Fibroblast of skin of abdomen (primary cell): ENCODE results near the gene P2RY1. TPM values are rescaled to one million over a fixed set of nuclear protein-coding genes. Genes with fewer than 3 reads are reported as not detected.

Experiments used
- DNase-seq: peaks from one replicate; pipeline ENCODE4 v3.0.0-alpha.2; 2013
- polyA plus RNA-seq, 2 experiments: library from polyadenylated mRNA; unstranded; fragments of 120-200 nt; gene quantifications; one replicate each; pipeline ENCODE4 v1.2.1, GENCODE V29; 2013; ENCODE audit not compliant: insufficient read length in 2 of 2

Gene P2RY1, protein sequence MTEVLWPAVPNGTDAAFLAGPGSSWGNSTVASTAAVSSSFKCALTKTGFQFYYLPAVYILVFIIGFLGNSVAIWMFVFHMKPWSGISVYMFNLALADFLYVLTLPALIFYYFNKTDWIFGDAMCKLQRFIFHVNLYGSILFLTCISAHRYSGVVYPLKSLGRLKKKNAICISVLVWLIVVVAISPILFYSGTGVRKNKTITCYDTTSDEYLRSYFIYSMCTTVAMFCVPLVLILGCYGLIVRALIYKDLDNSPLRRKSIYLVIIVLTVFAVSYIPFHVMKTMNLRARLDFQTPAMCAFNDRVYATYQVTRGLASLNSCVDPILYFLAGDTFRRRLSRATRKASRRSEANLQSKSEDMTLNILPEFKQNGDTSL
- polyA plus RNA-seq (2013, experiment 1 of 2; ENCODE audit: insufficient read length): 0.26 TPM
- 0.22 TPM for polyA plus RNA-seq (2013, experiment 2 of 2; ENCODE audit: insufficient read length)

DNA sequence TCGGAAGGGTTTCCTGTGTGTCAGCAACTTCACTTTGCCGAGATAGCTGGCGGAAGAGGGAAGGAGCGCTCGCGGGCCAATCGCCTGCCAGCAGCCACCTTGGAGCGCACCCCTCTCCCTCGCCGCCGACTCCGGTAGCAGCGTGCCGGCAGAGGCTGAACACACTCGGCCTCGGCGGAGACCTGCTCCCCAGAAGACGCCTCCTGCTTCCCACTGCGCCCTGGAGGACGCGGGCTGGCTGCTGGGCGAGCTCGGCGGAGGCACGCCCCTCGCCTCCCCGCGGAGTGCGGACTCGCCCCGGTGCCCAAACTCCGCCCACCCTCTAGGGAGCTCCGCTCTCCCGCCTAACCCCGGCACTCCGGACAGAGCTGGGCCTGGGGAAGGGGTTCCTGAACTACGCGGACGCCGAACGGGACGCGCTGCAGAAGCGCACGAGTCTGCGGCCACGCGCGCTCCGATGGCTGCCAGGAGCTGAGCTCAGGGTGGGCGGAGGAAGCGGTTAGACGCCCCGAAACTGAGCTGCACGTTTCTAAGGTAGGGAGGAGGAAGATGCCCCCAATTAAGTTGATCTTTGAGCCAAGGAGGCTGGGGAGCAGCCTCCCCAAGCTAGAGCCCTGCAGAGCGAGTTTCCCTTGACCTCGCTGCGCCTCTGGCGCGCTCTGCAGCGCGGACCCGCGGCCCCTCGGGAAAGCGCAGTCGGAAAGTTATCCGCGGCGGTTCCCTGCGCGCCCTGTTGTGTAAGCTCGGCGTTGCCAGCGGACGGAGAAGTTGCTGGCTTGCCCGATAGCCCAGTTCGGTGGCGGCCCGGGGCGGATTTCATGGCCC lies at the start of gene P2RY1:
Gene P2RY1, plus strand, starts transcription at position 356 of the 825 bp plus-strand sequence. CDS start 652 bp downstream, outside the sequence.
- DNase-seq: peak; percentile 53

DNA sequence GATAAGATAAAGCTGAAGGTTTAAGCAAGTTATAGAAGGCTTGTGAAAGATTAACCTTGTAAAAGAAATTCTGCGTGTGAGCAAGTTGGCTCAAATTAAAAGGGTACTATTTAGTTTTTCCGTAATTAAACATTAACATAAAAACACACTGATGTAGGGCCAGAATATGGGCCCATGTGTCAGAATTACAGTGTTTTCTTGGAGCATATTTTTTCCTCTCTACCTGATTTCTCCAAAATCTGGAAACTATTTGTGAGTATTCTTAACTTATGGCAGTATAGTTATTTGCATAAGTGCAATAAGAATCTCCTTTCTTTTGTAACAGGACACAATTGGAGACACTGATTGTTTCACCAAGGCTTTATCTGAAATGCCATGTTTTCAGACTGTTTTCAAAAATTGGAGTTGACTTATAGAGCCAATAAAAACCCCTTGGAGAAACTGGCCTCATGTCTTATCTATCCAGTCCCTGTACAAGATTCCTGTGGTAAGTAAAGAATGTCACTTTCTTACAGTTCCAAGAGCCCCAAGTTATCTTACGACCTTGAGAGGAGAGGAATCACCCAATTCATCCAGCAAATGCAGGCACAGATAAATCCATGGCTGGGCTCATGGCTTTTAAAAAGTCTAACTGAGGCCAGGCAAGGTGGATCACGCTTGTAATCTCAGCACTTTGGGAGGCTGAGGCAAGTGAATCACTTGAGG lies 47.8 kb upstream of the P2RY1 start:
- no peak for DNase-seq

DNA sequence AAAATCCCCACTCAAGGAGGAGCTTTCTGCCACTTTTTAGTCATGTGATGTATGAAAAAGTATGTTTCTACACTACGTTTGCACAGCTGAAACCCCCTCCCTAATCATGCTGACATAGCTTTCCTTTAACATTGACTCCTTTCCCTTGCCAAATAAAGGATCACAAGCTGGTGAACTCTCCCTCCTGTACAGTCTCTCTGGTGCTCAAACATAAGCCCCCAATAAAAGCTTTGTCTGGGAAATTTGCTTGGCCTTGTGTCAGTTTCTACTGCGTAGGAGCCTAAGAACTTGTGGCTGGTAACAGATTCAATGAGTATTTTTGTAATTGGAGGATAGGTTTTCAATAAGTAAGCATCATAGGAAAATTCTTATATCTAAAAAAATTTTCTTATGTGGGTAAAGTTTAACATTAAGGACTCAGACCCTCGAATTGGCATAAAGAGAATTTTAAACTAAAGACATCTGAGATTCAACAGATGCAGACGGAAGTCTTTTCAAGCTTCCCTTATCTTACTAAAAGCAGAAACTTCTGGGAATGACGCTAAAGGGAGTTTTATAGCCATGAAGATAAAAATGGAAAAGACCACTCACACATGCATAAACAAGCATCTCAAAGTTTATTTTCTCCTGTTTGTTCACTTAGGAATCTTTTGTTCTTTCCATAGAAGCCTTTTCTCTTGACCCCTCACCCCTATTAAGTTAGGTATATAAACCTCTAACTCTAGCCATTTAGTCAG lies 44.1 kb upstream of the P2RY1 start:
- no peak for DNase-seq

DNA sequence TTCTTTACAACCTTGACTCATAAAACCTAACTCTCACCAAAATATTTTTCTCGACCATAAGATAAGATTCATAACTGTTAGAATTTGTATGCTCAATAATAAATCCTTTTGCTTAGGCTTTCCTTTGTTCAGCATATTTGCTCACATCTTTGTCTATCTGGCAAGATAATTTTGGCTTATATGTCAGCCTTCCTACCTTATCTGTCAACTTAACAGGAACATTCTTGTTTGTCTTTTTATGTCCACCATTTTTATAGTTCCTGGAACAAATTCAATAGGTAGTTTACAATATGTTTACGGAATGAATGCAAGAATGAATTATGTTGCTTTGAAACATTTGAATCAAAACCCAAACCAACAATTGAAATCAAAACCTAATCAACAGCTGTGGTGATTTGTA lies 41.0 kb upstream of the P2RY1 start:
- DNase-seq: no peak

DNA sequence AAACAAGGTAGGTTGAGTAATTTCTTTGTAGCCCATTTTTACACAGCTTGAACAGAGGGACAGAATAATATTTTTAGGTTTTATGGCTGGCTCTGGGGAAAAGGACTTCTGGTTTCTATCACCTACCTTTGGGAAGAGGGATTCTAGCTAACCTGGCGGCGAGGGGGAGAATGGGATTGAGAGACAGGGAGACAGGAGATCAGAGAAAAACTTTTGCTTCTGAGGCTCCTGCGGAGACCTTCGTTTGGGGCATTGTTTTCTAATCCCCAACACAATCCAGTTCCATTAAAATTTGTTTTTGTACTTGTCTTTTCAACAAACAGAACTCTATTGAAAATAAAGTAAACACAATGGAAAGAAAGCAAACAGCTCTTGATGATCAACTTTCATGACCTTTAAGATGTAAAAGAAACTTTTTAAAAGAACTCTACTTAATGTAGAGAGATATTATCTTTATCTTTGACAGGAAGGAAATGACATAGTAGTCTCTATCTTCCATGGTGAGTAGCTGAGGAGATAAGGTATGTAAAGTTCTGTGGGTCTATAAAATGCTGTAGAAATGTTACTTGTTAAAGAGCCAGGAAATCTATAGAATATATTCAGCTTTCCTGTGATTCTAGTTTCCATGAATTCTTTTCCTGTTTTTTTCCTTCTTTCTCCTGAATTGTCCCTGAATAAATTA lies 37.0 kb upstream of the P2RY1 start:
- no peak for DNase-seq

DNA sequence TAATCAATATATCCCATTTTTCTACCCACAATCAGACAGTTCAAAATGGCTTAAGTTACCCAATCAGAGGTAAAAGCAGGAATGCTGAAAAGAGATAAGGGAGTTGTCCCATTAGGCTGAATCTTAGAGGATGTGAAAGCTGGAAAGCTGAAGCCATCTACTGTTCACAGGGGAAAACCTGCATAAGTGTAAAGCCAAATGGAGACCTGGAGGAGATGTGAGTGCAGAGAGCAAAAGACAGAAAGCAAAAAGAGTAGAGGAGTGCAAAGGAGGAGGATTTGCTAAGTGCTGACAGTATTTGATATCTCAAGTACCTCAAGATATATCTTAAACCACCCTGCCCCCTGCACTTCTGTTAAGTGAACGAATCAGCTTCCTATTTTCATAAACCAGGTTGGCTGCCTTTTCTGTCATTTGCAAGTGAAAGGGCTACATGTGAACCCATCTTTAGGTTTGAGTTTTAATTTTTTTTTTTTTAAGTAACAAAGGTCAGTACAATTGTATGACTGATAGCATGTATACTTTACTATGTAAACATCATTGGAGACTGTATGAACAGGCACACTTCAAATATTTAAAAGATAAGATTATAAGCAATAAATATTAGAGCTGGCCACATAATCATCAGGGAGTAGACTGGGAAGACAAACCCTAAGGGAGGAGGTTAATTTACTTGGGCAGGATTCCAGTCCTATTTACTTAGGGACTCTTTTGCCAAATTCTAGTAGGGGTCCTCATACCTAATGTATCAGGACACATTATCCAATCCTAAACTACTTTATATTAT lies 22.8 kb upstream of the P2RY1 start:
- no peak for DNase-seq

DNA sequence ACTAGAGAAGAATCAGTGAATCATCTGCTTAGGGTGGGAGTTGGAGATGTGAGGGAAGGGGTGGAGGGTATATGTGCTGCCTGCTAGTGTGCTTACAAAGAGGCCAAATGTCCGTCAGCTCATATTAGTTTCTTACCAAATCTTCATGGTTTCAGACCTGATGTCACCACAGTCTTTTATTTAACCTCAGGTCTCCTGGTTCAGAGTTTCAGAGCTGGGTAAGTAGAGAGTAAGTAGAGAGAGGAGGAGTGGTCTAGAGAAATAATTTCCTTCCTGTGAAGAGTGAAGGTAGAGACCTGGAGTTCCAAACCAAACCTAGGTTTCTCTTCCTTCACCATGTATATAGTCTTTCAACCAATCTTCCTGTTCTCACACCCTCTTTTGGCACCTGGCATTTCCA lies 17.5 kb upstream of the P2RY1 start:
- DNase-seq: no peak

DNA sequence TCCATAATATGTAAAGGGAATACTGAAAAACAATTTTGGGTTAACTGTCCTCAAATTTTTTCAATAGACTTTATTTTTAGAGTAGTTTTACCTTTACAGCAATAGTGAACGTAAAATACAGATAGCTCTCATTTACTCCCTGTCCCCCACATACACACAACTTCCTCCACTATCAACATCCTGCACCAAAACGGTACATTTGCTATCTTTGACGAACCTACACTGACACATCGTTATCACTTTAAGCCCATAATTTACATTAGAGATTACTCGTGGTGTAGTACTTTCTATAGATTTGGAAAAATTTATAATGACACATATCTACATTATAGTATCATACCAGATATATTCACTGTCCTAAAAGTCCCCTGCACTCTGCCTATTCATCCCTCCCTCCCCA lies 16.9 kb upstream of the P2RY1 start:
- no peak for DNase-seq

DNA sequence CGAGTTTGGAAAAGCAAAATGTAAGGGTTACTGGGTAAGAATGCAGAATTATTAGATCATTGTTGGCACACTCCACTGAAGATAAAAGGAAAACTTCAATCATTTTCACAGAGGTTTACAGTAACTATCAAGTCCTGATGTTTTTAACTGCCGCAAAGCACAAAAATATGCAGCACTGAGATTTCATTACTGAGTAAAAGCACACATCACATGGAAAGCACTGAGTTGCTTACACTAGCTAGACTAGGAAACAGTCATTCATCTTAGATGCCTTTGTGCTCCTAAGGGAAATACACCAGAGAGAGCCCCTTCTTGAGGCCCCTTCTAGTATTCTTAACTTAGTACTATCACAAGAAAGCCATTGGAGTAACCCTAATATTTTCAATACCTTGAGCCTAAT lies 11.8 kb upstream of the P2RY1 start:
- peak; percentile 24 for DNase-seq

DNA sequence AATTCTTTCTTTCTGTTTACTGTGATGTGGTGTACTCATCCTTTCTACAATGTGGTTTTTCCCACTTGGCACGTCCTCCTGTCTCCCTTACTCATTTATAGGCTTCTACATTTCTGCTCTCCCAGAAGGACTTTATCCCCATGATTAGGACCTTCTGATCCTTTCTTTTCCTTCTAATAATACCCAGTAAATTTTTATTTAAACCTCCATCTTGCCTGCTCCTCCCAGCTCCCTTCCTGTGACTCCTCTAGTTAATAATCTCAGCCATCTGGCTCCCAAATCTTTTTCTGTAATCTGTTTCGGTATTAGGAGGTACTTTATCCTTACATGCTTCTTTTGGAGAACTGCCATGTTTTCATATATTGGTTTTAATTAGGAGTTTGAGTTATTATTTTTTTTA lies 11.2 kb upstream of the P2RY1 start:
- DNase-seq: peak; percentile 37

DNA sequence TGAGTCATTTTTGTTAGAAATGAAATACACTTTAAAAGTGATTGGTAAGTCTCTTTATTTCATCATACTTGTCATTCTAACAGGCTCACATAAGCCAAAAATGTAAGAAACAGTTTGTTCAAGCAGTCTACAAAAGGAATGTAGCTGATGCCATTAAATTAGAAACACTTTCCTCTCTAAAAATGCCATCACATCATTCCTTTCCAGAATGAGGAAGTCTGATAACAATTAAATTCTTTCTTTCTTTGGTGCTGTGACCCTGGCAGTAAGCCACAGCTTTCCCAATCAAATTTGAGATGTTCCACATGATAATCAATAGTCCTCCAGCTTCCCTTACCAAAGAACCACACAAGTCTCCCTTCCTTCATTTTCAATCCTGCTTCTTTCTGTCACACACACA lies 9.4 kb upstream of the P2RY1 start:
- peak; percentile 18 for DNase-seq

DNA sequence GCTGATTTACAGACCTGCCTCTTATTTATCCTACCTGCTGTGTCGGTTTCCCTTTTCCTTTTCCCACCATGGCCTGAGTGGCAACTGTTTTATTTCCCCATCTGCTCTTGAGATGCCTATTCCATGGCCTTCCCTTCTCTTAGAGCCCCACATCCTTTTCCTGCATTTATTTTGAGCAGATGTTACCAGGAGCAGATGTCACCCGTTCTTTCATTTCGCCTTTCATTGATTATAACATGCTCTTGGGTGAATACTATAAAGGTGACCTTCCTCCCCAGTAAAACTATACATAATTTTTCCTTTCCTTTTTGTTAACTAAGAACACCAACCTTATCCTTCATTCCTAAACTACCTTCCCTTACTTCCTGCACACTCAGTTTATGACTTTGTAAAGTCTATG lies 8.5 kb upstream of the P2RY1 start:
- DNase-seq: no peak

DNA sequence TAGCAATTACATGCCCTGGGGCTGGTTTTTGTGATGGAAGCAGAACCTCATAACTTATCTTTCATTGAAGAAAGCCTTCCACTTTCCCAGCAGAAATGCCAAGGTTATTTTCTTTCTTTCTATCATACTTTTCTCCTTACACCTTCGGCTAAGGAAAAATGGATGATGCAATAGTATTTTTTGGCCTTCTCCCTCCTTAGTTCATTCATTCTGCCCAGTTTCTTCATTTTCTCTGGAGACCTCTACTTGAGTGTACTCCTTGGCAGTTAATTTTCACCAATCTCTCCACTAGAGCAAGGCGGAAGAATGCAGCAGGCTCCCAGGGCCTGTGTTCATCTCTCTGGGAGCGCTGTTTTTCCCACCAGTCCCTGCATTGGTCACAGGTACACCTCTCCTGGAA lies 7.6 kb upstream of the P2RY1 start:
- DNase-seq: no peak

DNA sequence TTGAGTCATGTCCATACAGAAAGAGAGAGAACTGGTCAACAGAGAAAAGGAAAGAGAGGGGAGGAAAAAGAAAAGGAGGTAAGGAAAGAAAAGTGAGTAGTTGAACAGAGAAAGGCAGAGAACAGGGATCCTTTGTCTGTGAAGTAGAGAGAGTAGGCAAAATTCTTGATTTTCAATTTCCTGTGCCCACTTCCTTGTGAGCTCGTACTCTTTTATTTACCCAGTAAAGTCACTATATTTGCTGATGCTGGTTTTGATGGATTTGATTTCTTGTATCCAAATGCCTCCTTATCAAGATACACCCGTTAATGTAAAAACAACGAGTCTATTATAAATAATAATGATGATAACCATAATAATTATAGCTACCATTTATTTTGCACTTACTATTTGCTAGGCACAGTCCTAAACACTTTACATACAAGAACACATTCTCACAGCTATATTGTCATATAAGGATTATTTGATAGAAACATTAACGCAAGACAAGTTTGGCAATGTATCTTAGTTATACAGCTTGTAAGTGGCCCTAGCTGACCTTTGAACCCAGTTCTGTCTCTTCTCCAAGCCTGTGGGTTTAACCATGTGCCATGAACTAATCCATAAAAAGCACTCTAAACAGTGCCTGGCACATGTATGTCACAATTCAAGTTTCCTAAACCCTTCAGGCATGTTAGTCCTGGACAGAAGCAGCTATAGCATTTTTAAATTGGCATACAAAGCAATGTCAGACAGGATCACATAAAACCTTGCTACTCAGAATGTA lies 6.7 kb upstream of the P2RY1 start:
- no peak for DNase-seq

DNA sequence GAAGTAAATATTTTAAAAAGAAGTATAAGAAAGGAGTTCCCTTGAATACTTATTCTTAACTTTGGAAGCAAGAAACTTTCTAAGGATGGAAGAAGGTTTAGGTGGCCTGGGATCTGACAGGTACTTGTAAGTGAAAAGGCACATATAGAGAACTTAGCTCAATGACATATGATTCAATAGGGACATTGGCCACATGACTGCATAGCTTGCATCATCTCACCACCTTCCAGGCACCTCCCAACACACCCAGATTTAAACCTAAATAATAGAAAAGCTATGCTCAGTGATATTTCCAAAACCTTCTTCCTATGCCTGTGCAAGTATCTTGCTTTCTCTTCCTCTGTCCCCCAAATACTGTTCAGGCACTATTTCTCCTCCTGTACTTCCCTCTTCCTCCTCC lies 4.7 kb upstream of the P2RY1 start:
- no peak for DNase-seq

DNA sequence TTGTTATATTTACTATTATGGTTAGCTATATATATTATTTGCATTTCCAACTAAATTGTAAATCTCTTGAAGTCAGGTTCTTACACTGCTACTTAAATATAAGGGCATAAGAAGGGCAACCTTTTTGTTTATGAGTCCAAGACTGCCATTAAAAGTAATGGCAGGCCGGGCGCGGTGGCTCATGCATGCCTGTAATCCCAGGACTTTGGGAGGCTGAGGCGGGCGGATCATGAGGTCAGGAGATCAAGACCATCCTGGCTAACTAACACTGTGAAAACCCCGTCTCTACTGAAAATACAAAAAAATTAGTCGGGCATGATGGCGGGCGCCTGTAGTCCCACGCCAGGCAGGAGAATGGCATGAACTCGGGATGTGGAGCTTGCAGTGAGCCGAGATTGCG lies 2.9 kb upstream of the P2RY1 start:
- no peak for DNase-seq

DNA sequence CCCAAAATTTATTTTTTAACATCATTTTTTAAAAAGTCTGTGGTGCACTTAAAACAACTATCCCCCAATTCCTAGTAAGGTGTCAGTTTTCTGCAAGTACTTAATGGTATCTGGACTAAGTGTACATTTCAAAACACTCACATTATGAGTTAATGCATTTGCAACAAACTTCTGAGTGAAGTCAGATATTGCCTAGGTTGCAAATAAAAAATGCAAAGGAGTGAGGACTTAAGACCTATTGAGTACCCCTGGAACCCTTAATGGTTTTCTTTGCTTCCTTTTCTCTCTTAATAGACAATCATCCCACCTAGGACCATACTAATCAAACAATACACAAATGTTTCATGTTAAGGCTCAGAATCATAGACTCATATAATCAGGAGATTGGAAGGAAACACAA lies 1.8 kb upstream of the P2RY1 start:
- DNase-seq: no peak

DNA sequence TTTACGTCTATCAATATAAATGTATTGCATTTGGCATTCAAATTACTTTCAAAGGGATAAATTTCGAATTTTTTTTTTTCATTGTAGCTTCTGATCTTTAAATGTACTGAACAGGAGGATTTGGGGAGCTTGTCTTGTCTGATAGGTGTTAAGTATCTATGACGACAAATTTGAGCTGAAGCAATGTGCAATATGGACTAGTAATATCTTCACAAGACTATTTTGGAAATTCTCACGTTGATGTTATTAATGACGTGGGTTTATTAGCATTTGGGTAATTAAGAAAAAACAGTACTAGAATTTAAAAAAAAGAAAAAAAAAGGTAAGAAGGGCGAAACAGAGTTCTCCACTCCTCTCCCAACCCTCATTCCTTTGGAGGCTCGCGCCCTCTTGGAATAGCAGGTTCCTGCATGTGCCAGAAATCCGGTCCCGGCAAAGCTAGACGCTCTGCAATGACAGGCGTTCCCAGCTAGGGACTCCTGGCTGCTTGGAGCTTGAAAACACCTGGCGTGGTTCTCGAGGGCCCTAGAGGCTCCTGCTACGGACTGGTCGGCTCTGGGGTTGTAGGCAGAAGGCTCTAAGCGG lies 648 bp upstream of the P2RY1 start:
- no peak for DNase-seq

DNA sequence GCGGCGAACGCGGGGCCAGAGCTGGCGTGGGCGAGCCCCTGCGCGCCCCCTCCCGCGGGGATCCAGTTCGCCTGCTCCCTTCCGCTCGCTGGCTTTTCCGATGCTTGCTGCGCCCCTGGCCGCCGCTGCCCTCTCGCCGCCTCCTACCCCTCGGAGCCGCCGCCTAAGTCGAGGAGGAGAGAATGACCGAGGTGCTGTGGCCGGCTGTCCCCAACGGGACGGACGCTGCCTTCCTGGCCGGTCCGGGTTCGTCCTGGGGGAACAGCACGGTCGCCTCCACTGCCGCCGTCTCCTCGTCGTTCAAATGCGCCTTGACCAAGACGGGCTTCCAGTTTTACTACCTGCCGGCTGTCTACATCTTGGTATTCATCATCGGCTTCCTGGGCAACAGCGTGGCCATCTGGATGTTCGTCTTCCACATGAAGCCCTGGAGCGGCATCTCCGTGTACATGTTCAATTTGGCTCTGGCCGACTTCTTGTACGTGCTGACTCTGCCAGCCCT lies 721 bp downstream of the P2RY1 start:
- DNase-seq: peak; percentile 8

DNA sequence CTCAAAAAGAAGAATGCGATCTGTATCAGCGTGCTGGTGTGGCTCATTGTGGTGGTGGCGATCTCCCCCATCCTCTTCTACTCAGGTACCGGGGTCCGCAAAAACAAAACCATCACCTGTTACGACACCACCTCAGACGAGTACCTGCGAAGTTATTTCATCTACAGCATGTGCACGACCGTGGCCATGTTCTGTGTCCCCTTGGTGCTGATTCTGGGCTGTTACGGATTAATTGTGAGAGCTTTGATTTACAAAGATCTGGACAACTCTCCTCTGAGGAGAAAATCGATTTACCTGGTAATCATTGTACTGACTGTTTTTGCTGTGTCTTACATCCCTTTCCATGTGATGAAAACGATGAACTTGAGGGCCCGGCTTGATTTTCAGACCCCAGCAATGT lies 1.3 kb downstream of the P2RY1 start:
- DNase-seq: no peak
